ENCODE data around the gene ANO6.

Gene ANO6

DNA sequence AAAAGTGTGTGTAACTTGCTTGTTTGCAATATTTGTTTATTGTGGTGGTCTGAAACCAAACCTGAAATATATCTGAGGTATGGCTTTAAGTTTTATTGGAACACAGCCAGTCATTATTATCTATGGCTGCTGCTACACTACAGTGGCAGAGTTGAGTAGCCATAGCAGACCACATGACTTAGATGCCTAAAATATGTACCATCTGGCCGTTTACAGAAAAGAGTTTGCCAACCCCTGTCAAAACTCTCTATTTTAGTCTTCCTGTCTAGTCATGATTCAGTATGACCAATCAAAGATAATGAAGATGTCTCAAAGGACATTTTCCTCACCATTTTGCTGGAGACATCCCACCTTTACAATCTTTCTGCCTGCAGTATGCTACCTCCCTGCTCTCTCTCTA, 242.3 kb downstream of the ANO6 start:
- no peak for DNase-seq (ENCODE audit: low spot score)

DNA sequence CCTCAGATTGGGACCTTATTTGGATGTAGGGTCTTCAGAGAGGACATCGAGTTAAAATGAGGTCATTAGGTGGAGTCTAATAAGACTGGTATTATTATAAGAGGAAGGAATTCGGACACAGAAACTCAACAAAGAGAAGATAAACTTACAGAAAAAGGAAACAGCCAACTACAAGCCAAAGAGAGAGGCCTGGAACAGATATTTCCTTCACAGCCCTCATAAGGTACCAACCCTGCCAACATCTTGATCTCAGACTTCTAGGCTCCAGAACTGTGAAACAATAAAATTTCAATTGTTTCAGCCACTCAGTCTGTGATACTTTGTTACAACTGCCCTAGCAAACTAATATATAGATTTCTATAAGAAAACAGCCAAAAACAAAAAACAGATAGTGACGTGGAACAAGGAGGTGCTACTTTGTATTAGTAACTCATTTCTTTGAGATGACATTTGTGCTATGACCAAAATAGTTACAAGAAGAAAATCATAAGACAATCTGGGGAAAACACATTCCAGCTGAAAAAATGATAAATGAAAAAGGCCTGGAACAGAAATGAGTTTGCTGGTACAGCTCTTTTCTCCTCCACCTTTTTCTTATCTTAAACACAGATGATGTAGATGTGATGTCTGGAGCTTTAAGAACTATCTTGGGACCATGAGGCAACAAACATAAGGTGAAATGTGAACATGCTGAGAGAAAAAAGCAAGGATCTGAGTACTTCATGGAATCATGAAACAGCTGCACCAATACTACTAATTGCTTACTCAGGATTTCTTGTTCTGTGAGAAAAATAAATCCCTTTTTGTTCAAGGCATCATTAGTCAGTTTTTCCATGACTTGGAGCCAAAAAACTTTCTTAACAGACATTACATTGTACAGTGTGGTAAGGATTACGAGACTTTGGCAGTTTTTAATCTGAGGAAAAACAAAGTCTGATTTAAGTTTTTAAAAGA, 243.2 kb downstream of the ANO6 start:
- DNase-seq (ENCODE audit: low spot score): no peak

DNA sequence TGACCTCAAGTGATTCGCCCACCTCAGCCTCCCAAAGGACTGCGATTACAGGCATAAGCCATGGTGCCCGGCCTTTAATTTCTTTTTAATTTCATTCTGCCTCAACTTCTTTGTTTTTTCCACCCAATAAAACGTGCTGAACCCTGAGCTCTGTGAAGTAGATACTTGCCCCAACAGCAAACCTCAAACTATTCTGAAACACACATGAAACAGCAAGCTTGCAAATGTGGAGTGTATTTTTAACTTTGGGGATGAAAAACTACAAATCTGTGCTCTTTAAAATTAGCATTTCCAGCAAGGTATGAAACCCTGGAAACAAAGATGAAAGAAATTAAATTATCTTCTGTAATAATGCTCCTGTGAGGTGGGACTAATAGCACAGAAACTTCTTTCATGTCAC, 246.6 kb downstream of the ANO6 start:
- DNase-seq (ENCODE audit: low spot score): no peak

DNA sequence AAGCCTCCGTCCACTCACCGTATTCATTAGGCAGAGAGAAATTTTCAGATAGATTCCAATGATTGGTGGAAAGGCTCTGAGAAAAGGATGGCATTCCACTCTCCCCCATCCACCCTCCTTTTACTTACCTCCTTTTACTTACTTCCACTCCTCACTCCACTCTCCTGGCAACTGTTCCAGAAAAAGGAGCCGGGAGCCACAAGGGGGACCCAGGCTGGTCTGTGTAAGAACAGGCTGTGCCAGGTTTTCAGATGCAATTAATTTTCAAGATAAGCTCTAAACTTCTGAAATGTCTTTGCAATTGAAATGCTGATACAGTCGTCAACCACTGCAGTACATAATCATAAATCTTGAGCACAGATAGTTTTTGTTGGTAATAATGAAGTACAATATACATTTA, 248.8 kb downstream of the ANO6 start:
- DNase-seq (ENCODE audit: low spot score): no peak

DNA sequence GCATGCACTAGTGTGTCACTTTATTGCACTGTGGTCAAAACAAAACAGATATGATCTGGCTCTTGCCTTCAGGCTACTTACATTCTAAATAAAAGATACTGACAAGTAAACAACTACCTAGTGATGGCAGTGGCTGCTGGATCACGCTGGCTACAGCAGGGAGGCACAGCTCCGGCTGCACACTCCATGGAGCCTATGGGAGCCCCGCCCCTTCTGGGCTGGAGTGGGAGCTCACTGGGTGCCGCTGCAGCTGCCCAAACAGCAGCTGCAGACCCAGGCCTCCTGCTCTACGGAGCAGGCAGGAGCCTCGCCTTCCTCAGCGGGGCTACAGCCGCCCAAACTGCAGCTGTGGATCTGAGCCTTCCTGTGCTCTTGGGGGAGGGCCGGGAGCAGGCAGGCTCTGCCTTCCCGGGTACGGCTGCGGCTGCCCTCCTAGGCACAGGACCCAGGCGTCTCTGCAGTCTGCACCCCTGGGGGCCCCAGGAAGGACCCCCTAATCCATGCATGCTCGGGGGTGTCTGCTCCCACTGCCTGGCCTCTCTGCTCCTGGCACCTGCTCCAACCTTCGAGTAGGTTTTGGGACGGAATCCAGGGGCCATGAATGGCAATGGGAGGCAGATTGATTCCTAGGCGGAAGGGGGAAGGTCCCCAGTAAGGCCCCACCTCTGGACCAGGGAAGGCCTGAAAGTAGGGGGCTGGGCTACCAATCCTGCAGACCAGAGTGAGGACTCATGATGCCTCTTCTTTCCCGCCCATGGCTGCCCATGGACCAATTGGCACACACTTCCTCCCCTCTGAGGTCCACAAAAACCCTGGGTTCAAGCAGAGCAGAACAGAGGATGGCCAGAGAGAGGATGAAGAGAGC, 253.1 kb downstream of the ANO6 start:
- no peak for DNase-seq (ENCODE audit: low spot score)

DNA sequence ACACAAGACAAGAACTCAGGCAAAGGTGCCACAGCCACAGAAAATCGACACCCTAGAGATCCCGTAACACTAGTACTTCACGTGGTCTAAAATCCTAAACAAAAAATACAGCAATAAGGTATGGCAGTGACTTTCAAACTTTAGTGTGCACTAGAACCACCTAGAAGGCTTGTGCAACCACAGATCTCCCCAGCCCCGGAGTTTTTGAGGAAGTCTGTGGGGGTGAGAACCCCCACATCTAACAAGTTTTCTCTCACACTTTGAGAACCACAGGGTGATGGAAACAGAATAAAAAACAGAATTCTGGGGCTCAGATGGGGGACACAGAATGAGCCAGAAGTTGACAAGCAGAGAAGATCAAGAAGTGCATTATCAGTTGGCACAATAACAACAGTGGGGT, 254.0 kb downstream of the ANO6 start:
- no peak for DNase-seq (ENCODE audit: low spot score)

DNA sequence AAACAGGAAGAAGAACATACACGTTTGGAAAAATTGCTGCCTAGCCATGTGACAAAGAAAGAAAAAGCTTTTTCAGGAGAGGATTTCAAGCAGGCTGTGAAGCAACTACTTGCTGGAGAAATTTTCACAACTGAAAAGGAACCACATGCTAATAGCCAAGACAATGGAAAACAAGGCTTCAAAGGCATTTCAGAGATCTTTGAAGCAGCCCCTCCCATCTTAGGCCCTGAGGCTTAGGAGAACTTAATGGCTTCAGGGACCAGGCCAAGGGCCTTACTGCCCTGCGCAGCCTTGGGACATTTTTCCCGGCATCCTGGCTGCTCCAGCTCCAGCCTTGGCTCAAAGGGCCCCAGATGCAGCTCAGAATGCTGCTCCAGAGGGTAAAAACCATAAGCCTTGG, 257.7 kb downstream of the ANO6 start:
- no peak for DNase-seq (ENCODE audit: low spot score)

DNA sequence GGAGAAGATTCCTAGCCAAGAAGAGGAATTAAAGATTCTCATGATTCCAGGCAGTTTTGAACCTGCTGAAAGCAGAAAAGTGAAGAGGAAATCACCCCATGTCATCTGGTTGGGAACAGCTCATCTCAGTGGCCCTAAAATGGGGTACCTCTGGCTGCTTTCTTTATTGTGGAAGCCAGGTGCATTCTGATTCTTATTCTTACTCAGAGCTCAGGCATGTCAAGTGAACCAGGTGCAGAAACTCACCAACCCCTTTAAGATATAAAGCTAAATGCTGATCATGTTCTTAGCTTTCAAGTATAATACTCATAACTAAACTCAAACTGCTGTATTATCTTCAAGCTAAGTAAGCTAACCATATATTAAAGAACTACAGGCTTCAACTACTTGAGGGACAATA, 259.7 kb downstream of the ANO6 start:
- no peak for DNase-seq (ENCODE audit: low spot score)

DNA sequence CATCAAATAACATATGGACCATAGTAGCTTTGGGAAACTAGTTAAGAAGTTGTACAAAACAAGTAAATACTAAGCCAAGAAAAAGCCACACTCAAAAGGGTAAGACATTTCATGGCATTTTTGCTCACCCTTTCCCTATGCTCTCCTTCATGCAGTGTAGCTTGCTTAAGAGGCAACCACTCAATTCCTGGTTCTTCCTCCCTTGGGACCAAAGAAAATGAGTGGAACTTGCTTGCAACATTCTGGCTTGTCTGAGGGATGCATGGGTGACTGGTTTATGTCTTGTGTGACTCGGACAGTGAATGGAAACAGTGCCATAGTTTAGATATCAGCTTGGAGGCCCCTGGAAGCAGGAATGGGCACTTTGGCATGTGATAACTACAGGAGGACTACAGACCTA, 261.6 kb downstream of the ANO6 start:
- DNase-seq (ENCODE audit: low spot score): no peak

DNA sequence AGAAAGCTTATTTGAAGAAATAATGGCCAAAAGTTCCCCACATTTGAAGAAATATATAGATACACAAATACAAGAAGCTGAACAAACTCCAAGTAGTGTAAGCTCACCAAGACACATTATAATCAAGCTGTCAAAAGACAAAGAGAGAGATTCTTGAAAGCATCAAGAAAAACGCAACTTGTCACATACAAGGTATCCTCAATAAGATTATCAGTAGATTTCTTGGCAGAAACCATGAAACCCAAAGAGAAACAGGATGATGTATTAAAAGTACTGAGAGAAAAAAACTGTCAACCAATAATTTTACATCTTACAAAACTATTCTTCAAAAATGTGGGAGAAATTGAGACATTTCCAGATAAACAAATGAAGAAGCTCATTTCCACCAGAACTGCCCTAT, 263.0 kb downstream of the ANO6 start:
- no peak for DNase-seq (ENCODE audit: low spot score)

DNA sequence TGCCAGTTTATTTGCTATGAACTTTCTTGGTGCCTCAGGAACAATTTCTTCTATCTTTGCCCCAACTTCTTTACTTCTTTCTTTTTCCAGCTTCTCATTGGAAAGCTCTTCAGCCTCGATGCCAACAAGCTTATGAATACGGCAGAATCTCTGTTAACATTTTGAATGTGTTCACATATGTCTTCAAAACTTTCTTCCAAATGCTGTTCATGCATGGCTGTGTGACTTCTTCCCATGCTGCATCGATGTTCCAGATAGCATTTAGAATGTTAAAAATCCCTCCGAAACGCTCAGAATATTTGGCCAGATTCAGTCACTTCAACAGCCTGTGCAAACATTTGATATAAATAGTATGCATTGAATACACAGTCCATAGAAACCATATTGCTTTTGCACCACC, 265.9 kb downstream of the ANO6 start:
- no peak for DNase-seq (ENCODE audit: low spot score)

DNA sequence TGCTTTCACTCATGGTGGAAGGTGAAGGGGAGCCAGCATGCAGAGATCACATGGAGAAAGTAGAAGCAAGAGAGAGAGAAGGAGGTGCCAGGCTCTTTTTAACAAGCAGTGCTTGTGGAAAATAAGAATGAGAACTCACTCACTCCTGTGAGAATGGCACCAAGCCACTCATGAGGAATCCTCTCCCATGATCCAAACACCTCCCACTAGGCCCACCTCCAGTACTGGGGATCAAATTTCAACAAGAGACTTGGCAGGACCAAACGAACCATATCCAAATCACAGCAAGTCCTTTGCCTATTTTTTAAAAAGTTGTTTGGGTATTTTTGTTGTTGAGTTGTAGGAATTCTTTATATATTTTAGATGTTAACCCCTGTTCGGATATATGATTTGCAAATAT, 267.7 kb downstream of the ANO6 start:
- no peak for DNase-seq (ENCODE audit: low spot score)

All from globus pallidus (tissue), 1 donor.